Measurements from ENCODE around the gene GPSM1. TPM values are rescaled to one million over a fixed set of nuclear protein-coding genes. Genes with fewer than 3 reads are reported as not detected.

Gene GPSM1
- total RNA-seq, 1 experiment from 2014 or later = 24.7 TPM

DNA sequence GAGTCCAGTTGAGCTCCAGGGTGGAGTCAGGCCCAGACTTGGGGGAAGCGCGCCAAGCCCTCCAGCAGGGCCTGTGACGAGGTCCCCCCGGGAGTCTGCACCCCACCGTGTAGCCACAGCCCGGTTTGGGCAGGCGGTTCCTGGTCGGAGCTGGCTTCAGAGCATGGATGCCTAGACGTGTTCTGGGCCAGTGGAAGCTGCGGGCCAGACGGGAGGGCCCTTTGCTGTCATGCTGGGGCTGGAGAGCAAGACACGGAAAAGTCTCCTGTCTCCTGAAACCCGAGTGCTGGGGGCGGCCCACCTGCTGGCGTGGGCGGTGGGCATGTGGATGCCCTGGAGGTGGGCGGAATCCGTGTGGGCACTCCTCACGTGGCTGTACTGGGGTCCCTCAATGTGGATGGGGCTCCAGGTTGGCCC is 1.9 kb downstream of the GPSM1 start:
- H2AK5ac ChIP-seq (ENCODE audit: insufficient read length, low read length) = no peak overlapping the region
- no peak overlapping the region; a peak in 1 of 7 replicates for H3K27ac Mint-ChIP-seq
- H2BK15ac ChIP-seq (ENCODE audit: low read depth, low read length) = no peak overlapping the region
- peak overlapping the region in 1 of 2 experiments; percentile 52; a peak in 1 of 5 replicates for H3K4me3 Mint-ChIP-seq
- H3K27me3 Mint-ChIP-seq (ENCODE audit: low read depth) = no peaks in the 10 kb centered on the region
- H2BK5ac ChIP-seq (ENCODE audit: insufficient read length, low read length) = no peak overlapping the region
- no peak overlapping the region for H3T11ph ChIP-seq (ENCODE audit: low read length)
- no peaks in the 10 kb centered on the region for H3K23me2 ChIP-seq (ENCODE audit: insufficient read length, low read depth, low read length, poor library complexity, severe bottlenecking)
- H3K27me3 ChIP-seq (ENCODE audit: insufficient read depth, low read length) = no peaks in the 10 kb centered on the region
- no peak overlapping the region for H2BK120ac ChIP-seq (ENCODE audit: low read depth, low read length, poor library complexity, severe bottlenecking)
- H2BK20ac ChIP-seq (ENCODE audit: low read depth, low read length, poor library complexity, severe bottlenecking) = no peak overlapping the region
- no peak overlapping the region for H3K23ac ChIP-seq (ENCODE audit: insufficient read length, low read depth, low read length)
- H4K5ac ChIP-seq (ENCODE audit: insufficient read length, low read depth, low read length) = no peak overlapping the region
- H3K56ac ChIP-seq (ENCODE audit: insufficient read length, low read depth, low read length) = no peak overlapping the region
- H3K36me3 Mint-ChIP-seq (ENCODE audit: insufficient read depth in 1 of 3, low read depth in 3 of 3) = no peaks in the 10 kb centered on the region; a peak in 1 of 7 replicates
- DNase-seq = no peak
- no peak overlapping the region for H4K91ac ChIP-seq (ENCODE audit: insufficient read length, low read depth, low read length)
- no peak overlapping the region for H2BK12ac ChIP-seq (ENCODE audit: insufficient read length, low read depth, low read length)
- H3K79me1 ChIP-seq (ENCODE audit: insufficient read depth, low read depth, low read length, poor library complexity, severe bottlenecking) = peaks cover 2% of the 10 kb centered on the region
- no peaks in the 10 kb centered on the region for H4K20me1 ChIP-seq (ENCODE audit: control insufficient read depth, insufficient read depth, insufficient read length)
- peaks cover 9 to 11% of the 10 kb centered on the region in 2 experiments for H3K4me1 Mint-ChIP-seq
- H4K8ac ChIP-seq (replicated peaks; ENCODE audit: insufficient read length, low read depth, low read length) = no peak overlapping the region
- H3K9ac ChIP-seq (ENCODE audit: extremely low read depth, insufficient read length, low read length) = no peak overlapping the region
- H3K27ac ChIP-seq (ENCODE audit: insufficient read length, low read depth, low read length) = no peak overlapping the region
- no peak overlapping the region for H3K14ac ChIP-seq (ENCODE audit: insufficient read depth, low read length)
- H3K4me1 ChIP-seq (ENCODE audit: insufficient read depth, low read length) = peaks cover 4% of the 10 kb centered on the region; the same call in 1 of the 2 replicates
- no peak overlapping the region for H3K4me2 ChIP-seq (ENCODE audit: insufficient read depth, insufficient read length, low read length)
- no peak overlapping the region for H3K4ac ChIP-seq (ENCODE audit: low read depth, low read length)
- no peaks in the 10 kb centered on the region for H3K9me3 ChIP-seq (ENCODE audit: control insufficient read depth, low read depth, low read length)
- H2AFZ ChIP-seq (ENCODE audit: low read length) = no peak overlapping the region
- H3K9me3 Mint-ChIP-seq = no peaks in the 10 kb centered on the region
- no peak overlapping the region for H3K18ac ChIP-seq (ENCODE audit: insufficient read length, low read depth, low read length)
- no CpG with 5 or more reads among the region's 19 CpGs for WGBS (ENCODE audit: extremely low coverage, insufficient read length, low lambda C conversion rate)
- peaks cover 2% of the 10 kb centered on the region; the same call in 1 of the 2 replicates for H3K79me2 ChIP-seq (ENCODE audit: insufficient read depth, low read length)
- TF ChIP-seq, protein P1, sequence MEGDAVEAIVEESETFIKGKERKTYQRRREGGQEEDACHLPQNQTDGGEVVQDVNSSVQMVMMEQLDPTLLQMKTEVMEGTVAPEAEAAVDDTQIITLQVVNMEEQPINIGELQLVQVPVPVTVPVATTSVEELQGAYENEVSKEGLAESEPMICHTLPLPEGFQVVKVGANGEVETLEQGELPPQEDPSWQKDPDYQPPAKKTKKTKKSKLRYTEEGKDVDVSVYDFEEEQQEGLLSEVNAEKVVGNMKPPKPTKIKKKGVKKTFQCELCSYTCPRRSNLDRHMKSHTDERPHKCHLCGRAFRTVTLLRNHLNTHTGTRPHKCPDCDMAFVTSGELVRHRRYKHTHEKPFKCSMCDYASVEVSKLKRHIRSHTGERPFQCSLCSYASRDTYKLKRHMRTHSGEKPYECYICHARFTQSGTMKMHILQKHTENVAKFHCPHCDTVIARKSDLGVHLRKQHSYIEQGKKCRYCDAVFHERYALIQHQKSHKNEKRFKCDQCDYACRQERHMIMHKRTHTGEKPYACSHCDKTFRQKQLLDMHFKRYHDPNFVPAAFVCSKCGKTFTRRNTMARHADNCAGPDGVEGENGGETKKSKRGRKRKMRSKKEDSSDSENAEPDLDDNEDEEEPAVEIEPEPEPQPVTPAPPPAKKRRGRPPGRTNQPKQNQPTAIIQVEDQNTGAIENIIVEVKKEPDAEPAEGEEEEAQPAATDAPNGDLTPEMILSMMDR (conservative IDR thresholded peaks at IDR 0.05) = no peak
